Measurements from ENCODE around the gene ATP6V0A4.
"Not testable (repeated sequence)": the region's sequence is repeated elsewhere in the genome, so short reads cannot be mapped to it uniquely, and the experiment has no call there.

Gene ATP6V0A4

GRCh38 chr7:138797715-138798320 lies at the start of gene ATP6V0A4, which contains the start of gene TMEM213:
ATP6V0A4 (minus strand) TSS chr7:138798196; CDS start chr7:138771247, 26,949 bp downstream.
TMEM213 (plus strand) TSS chr7:138797994; CDS start chr7:138798105, 111 bp downstream.
- no peak for DNase-seq (ENCODE audit: low read depth)

- DNase-seq (ENCODE audit: low read depth) = no peak
Observed at GRCh38 chr7:138845711-138846110, 47.7 kb upstream of the ATP6V0A4 start.

- DNase-seq (ENCODE audit: low read depth) = no peak
Observed at GRCh38 chr7:138843632-138844580, 45.9 kb upstream of the ATP6V0A4 start.

- no peak for DNase-seq (ENCODE audit: low read depth)
Observed at GRCh38 chr7:138842111-138842510, 44.1 kb upstream of the ATP6V0A4 start.

- no peak for DNase-seq (ENCODE audit: low read depth)
Observed at GRCh38 chr7:138838166-138838565, 40.2 kb upstream of the ATP6V0A4 start.

- no peak for DNase-seq (ENCODE audit: low read depth)
Observed at GRCh38 chr7:138837627-138838026, 39.6 kb upstream of the ATP6V0A4 start.

GRCh38 chr7:138835087-138835486 lies 37.1 kb upstream of the ATP6V0A4 start:
- DNase-seq (ENCODE audit: low read depth) = no peak

GRCh38 chr7:138834583-138834982 lies 36.6 kb upstream of the ATP6V0A4 start:
- DNase-seq (ENCODE audit: low read depth) = no peak

- no peak for DNase-seq (ENCODE audit: low read depth)
Observed at GRCh38 chr7:138833596-138833995, 35.6 kb upstream of the ATP6V0A4 start.

- no peak for DNase-seq (ENCODE audit: low read depth)
Observed at GRCh38 chr7:138832966-138833365, 35.0 kb upstream of the ATP6V0A4 start.

- DNase-seq (ENCODE audit: low read depth) = no peak
Observed at GRCh38 chr7:138829335-138829734, 31.3 kb upstream of the ATP6V0A4 start.

- DNase-seq (ENCODE audit: low read depth) = no peak
Observed at GRCh38 chr7:138828302-138828701, 30.3 kb upstream of the ATP6V0A4 start.

- DNase-seq (ENCODE audit: low read depth) = no peak
Observed at GRCh38 chr7:138825049-138825721, 27.2 kb upstream of the ATP6V0A4 start.

- DNase-seq (ENCODE audit: low read depth) = no peak
Observed at GRCh38 chr7:138822867-138823535, 25.0 kb upstream of the ATP6V0A4 start.

- DNase-seq (ENCODE audit: low read depth) = no peak
Observed at GRCh38 chr7:138821912-138822311, 23.9 kb upstream of the ATP6V0A4 start.

GRCh38 chr7:138819625-138820024 lies 21.6 kb upstream of the ATP6V0A4 start:
- no peak for DNase-seq (ENCODE audit: low read depth)

- no peak for DNase-seq (ENCODE audit: low read depth)
Observed at GRCh38 chr7:138816650-138817049, 18.7 kb upstream of the ATP6V0A4 start.

GRCh38 chr7:138814816-138815332 lies 16.9 kb upstream of the ATP6V0A4 start:
- DNase-seq (ENCODE audit: low read depth) = no peak

- DNase-seq (ENCODE audit: low read depth) = no peak
Observed at GRCh38 chr7:138813945-138814344, 15.9 kb upstream of the ATP6V0A4 start.

- not testable (repeated sequence) for DNase-seq (ENCODE audit: low read depth)
Observed at GRCh38 chr7:138811327-138811726, 13.3 kb upstream of the ATP6V0A4 start.

- no peak for DNase-seq (ENCODE audit: low read depth)
Observed at GRCh38 chr7:138809346-138809745, 11.3 kb upstream of the ATP6V0A4 start.

- no peak for DNase-seq (ENCODE audit: low read depth)
Observed at GRCh38 chr7:138804618-138805017, 6.6 kb upstream of the ATP6V0A4 start.
